ENCODE measurements around the gene PARD3.

The PARD3 gene

DNA sequence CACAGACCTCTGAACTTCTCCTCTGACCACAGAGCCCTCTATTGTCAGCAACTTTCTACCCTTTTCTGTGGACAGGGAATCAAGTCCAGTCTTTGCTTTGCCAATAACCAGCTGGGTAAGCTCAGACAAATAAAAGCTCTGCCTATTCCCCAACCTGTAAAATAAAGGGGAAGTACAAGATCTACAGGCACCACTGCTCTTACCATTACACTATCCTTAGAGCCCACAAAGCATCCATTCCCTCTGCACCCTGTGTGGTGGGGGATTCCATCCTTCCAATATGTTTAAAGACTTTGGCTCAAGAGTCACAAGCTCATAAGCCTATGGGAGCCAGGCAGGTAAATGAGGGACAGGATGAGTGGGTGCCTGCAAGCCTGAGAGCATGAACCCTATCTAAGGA, 88.2 kb downstream of the PARD3 start:
- Histone ChIP-seq H3K4me3 (ENCODE audit: low read depth in 1 of 2, low read length in 2 of 2) (no peak overlapping the region), H3K9me3 (ENCODE audit: control insufficient read depth in 1 of 2, low read length in 2 of 2) (no peaks in the 10 kb centered on the region), H3K36me3 (ENCODE audit: control insufficient read depth in 1 of 2, insufficient read depth in 2 of 2, low read length in 2 of 2) (no peaks in the 10 kb centered on the region), H3K4me1 (ENCODE audit: control insufficient read depth in 1 of 2, insufficient read depth in 2 of 2, low read length in 2 of 2) (peaks cover under 1 to 45% of the 10 kb centered on the region in 2 donors), H3K27ac (ENCODE audit: low read length) (no peak overlapping the region), H3K27me3 (ENCODE audit: low read depth, low read length) (no peaks in the 10 kb centered on the region)

DNA sequence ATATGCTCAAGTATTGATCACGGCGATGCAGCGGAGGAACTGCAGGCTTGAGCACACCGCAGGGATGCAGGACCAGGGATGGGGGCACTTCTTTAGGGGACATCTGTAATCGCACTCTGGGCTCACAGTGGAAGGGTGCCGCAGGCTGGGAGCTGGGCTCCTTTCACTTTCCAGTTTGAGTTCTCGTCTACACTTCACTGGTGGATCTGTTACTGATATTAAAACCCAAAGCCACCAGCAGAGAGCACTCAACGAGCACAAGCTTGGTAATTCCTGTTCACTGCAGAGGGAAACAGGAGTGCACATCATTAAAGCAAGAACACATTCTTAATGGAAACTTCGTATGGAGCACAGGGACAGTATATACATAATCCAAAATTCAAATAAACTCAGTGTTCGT, 91.3 kb downstream of the PARD3 start:
- Histone ChIP-seq H3K4me1 (ENCODE audit: control insufficient read depth in 1 of 2, insufficient read depth in 2 of 2, low read length in 2 of 2) (peaks cover 0 to 27% of the 10 kb centered on the region in 2 donors), H3K27me3 (ENCODE audit: low read depth, low read length) (no peaks in the 10 kb centered on the region), H3K36me3 (ENCODE audit: control insufficient read depth in 1 of 2, insufficient read depth in 2 of 2, low read length in 2 of 2) (no peaks in the 10 kb centered on the region), H3K9me3 (ENCODE audit: control insufficient read depth in 1 of 2, low read length in 2 of 2) (no peaks in the 10 kb centered on the region), H3K4me3 (ENCODE audit: low read depth in 1 of 2, low read length in 2 of 2) (no peak overlapping the region), H3K27ac (ENCODE audit: low read length) (no peak overlapping the region)

DNA sequence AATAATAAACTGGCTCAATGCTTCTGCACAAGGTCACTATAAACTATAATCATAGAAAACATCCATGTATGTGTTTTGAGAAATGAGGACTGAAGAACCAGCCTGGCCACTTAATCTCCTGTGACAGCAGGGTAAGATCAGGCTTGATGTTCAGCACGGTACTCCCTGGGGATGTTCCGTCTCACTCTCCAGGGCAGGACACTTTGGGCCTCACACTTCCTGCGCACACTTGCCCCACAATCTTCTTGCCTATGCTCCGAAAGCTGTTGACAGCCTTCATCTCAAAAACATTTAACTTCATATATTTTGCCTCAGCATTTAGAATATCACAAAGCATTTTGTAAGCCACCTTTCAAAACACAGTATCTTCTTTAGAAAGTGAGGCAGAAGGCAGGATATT, 92.7 kb downstream of the PARD3 start:
- Histone ChIP-seq H3K36me3 (ENCODE audit: control insufficient read depth in 1 of 2, insufficient read depth in 2 of 2, low read length in 2 of 2) (no peaks in the 10 kb centered on the region), H3K4me3 (ENCODE audit: low read depth in 1 of 2, low read length in 2 of 2) (no peak overlapping the region), H3K27me3 (ENCODE audit: low read depth, low read length) (no peaks in the 10 kb centered on the region), H3K27ac (ENCODE audit: low read length) (no peak overlapping the region), H3K4me1 (ENCODE audit: control insufficient read depth in 1 of 2, insufficient read depth in 2 of 2, low read length in 2 of 2) (peaks cover 0 to 20% of the 10 kb centered on the region in 2 donors), H3K9me3 (ENCODE audit: control insufficient read depth in 1 of 2, low read length in 2 of 2) (no peaks in the 10 kb centered on the region)

GRCh38 chr10:34721208-34721840, 93.8 kb downstream of the PARD3 start:
- Histone ChIP-seq H3K9me3 (ENCODE audit: control insufficient read depth in 1 of 2, low read length in 2 of 2) (no peaks in the 10 kb centered on the region), H3K4me1 (ENCODE audit: control insufficient read depth in 1 of 2, insufficient read depth in 2 of 2, low read length in 2 of 2) (peaks cover 0 to 14% of the 10 kb centered on the region in 2 donors), H3K4me3 (ENCODE audit: low read depth in 1 of 2, low read length in 2 of 2) (no peak overlapping the region), H3K27ac (ENCODE audit: low read length) (no peak overlapping the region), H3K27me3 (ENCODE audit: low read depth, low read length) (no peaks in the 10 kb centered on the region), H3K36me3 (ENCODE audit: control insufficient read depth in 1 of 2, insufficient read depth in 2 of 2, low read length in 2 of 2) (no peaks in the 10 kb centered on the region)

DNA sequence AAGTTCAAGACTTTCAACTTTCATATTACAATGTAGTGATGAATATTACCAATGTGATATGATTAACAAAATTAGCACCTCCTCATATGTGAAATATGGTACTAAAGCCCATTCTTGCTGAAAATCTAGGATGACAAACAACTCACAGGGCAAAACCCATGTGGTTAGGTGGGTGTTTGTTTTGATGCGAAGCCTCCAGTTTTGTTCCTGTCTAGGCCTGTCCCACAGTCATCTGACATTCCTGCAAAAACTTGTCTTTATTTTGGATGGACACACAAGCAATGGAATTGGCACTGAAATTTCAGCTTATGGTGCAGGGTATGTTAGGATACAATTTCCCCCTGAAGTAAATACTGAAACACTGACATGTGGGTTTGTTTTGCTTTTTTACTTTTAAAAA, 95.3 kb downstream of the PARD3 start:
- H3K4me1 ChIP-seq (ENCODE audit: control insufficient read depth in 1 of 2, insufficient read depth in 2 of 2, low read length in 2 of 2) = peaks cover 0 to 23% of the 10 kb centered on the region in 2 donors
- no peaks in the 10 kb centered on the region for H3K27me3 ChIP-seq (ENCODE audit: low read depth, low read length)
- H3K4me3 ChIP-seq (ENCODE audit: low read depth in 1 of 2, low read length in 2 of 2) = no peak overlapping the region
- no peaks in the 10 kb centered on the region for H3K36me3 ChIP-seq (ENCODE audit: control insufficient read depth in 1 of 2, insufficient read depth in 2 of 2, low read length in 2 of 2)
- H3K9me3 ChIP-seq (ENCODE audit: control insufficient read depth in 1 of 2, low read length in 2 of 2) = no peaks in the 10 kb centered on the region
- no peak overlapping the region for H3K27ac ChIP-seq (ENCODE audit: low read length)

GRCh38 chr10:34719328-34719727, 95.8 kb downstream of the PARD3 start:
- H3K27me3 ChIP-seq (ENCODE audit: low read depth, low read length) = no peaks in the 10 kb centered on the region
- H3K9me3 ChIP-seq (ENCODE audit: control insufficient read depth in 1 of 2, low read length in 2 of 2) = no peaks in the 10 kb centered on the region
- H3K4me3 ChIP-seq (ENCODE audit: low read depth in 1 of 2, low read length in 2 of 2) = no peak overlapping the region
- H3K27ac ChIP-seq (ENCODE audit: low read length) = no peak overlapping the region
- peaks cover under 1 to 19% of the 10 kb centered on the region in 2 donors for H3K4me1 ChIP-seq (ENCODE audit: control insufficient read depth in 1 of 2, insufficient read depth in 2 of 2, low read length in 2 of 2)
- H3K36me3 ChIP-seq (ENCODE audit: control insufficient read depth in 1 of 2, insufficient read depth in 2 of 2, low read length in 2 of 2) = no peaks in the 10 kb centered on the region

GRCh38 chr10:34717429-34717828, 97.7 kb downstream of the PARD3 start:
- Histone ChIP-seq H3K36me3 (ENCODE audit: control insufficient read depth in 1 of 2, insufficient read depth in 2 of 2, low read length in 2 of 2) (no peaks in the 10 kb centered on the region), H3K9me3 (ENCODE audit: control insufficient read depth in 1 of 2, low read length in 2 of 2) (no peaks in the 10 kb centered on the region), H3K4me3 (ENCODE audit: low read depth in 1 of 2, low read length in 2 of 2) (no peak overlapping the region), H3K4me1 (ENCODE audit: control insufficient read depth in 1 of 2, insufficient read depth in 2 of 2, low read length in 2 of 2) (peaks cover 5 to 21% of the 10 kb centered on the region in 2 donors), H3K27me3 (ENCODE audit: low read depth, low read length) (no peaks in the 10 kb centered on the region), H3K27ac (ENCODE audit: low read length) (no peak overlapping the region)

DNA sequence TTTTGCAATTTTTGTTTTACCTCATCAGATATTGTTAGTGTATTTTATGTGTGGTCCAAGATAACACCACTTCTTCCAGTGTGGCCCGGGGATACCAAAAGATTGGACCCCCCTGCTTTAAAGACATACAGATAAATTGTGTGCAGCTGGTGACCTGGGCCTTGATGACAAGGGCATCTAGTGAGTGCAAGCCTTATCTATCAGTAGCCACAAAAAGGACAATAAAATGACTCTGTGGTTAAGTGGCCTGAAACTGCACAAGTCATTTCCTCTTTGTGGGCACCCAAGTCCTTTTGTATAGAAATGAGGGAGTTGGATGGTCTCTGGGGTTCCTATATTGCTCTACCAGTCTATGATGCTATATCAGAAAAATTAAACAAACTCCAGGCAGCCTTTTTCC, 98.1 kb downstream of the PARD3 start:
- Histone ChIP-seq H3K27ac (ENCODE audit: low read length) (no peak overlapping the region), H3K4me3 (ENCODE audit: low read depth in 1 of 2, low read length in 2 of 2) (no peak overlapping the region), H3K4me1 (ENCODE audit: control insufficient read depth in 1 of 2, insufficient read depth in 2 of 2, low read length in 2 of 2) (peaks cover 5 to 25% of the 10 kb centered on the region in 2 donors), H3K27me3 (ENCODE audit: low read depth, low read length) (no peaks in the 10 kb centered on the region), H3K9me3 (ENCODE audit: control insufficient read depth in 1 of 2, low read length in 2 of 2) (no peaks in the 10 kb centered on the region), H3K36me3 (ENCODE audit: control insufficient read depth in 1 of 2, insufficient read depth in 2 of 2, low read length in 2 of 2) (no peaks in the 10 kb centered on the region)

GRCh38 chr10:34716234-34716633, 98.9 kb downstream of the PARD3 start:
- Histone ChIP-seq H3K4me1 (ENCODE audit: control insufficient read depth in 1 of 2, insufficient read depth in 2 of 2, low read length in 2 of 2) (peaks cover 5 to 32% of the 10 kb centered on the region in 2 donors), H3K4me3 (ENCODE audit: low read depth in 1 of 2, low read length in 2 of 2) (no peak overlapping the region), H3K36me3 (ENCODE audit: control insufficient read depth in 1 of 2, insufficient read depth in 2 of 2, low read length in 2 of 2) (no peaks in the 10 kb centered on the region)

DNA sequence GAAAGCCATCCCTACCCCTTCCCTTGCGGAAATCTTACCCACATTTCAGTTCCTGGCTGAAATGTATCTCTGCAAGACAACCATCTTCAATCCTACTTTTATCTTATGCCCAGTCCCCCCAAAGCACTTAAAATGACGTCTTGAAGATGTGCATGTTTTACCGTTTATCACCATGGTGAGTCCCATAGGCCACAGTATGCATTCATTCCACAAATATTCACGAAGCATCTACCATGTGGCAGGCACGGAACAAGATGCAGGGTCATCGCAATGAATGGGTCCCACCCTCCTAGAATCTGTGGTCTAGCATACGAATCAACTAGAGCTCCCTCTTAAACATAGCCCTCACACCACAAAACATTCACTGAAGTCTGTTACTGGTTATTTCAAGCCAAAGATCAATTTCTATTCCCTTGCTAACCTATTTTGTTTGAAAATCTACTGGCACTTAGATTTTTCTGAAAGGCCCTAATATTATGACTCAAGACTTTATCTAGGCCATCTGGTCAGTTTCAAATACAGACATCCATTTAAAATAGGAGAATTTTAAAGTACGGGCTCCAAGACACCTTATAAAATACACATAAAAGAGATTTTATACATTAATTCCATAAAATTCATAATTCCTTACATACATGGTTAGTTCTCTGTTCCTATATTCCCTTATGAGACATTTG, 99.4 kb downstream of the PARD3 start:
- Histone ChIP-seq H3K27me3 (ENCODE audit: low read depth, low read length) (no peaks in the 10 kb centered on the region), H3K9me3 (ENCODE audit: control insufficient read depth in 1 of 2, low read length in 2 of 2) (no peaks in the 10 kb centered on the region), H3K4me3 (ENCODE audit: low read depth in 1 of 2, low read length in 2 of 2) (no peak overlapping the region), H3K36me3 (ENCODE audit: control insufficient read depth in 1 of 2, insufficient read depth in 2 of 2, low read length in 2 of 2) (no peaks in the 10 kb centered on the region), H3K27ac (ENCODE audit: low read length) (no peak overlapping the region), H3K4me1 (ENCODE audit: control insufficient read depth in 1 of 2, insufficient read depth in 2 of 2, low read length in 2 of 2) (peaks cover 5 to 38% of the 10 kb centered on the region in 2 donors)

More at GRCh38 chr10:34716234-34716633, 98.9 kb downstream of the PARD3 start:
- Histone ChIP-seq H3K27me3 (ENCODE audit: low read depth, low read length) (no peaks in the 10 kb centered on the region), H3K9me3 (ENCODE audit: control insufficient read depth in 1 of 2, low read length in 2 of 2) (no peaks in the 10 kb centered on the region), H3K27ac (ENCODE audit: low read length) (no peak overlapping the region)

GRCh38 chr10:34713875-34714274, 101.2 kb downstream of the PARD3 start:
- no peaks in the 10 kb centered on the region for H3K9me3 ChIP-seq (ENCODE audit: control insufficient read depth in 1 of 2, low read length in 2 of 2)
- no peaks in the 10 kb centered on the region for H3K36me3 ChIP-seq (ENCODE audit: control insufficient read depth in 1 of 2, insufficient read depth in 2 of 2, low read length in 2 of 2)
- H3K4me1 ChIP-seq (ENCODE audit: control insufficient read depth in 1 of 2, insufficient read depth in 2 of 2, low read length in 2 of 2) = peaks cover 5 to 41% of the 10 kb centered on the region in 2 donors
- no peak overlapping the region for H3K4me3 ChIP-seq (ENCODE audit: low read depth in 1 of 2, low read length in 2 of 2)
- H3K27me3 ChIP-seq (ENCODE audit: low read depth, low read length) = no peaks in the 10 kb centered on the region
- no peak overlapping the region for H3K27ac ChIP-seq (ENCODE audit: low read length)

DNA sequence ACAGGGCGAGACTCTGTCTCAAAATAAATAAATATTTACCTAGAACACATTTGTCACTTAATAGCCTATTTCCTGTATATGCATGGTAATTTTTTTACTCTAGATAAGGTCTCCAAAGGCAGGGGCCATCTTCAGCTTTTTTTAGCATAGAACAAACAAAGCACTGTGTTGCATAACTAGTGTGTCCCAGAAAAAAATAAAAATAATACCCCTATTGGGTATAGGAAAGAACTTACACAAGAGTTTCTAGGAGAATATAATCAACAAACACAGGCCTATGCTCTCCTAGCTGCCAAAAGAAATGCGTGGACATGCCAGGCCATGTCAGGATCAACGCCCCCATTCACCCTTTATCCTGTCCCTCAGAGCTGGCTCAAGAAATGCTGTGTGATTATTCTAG, 103.6 kb downstream of the PARD3 start:
- Histone ChIP-seq H3K4me3 (ENCODE audit: low read depth in 1 of 2, low read length in 2 of 2) (no peak overlapping the region), H3K9me3 (ENCODE audit: control insufficient read depth in 1 of 2, low read length in 2 of 2) (no peaks in the 10 kb centered on the region)

More for the DNA sequence above, 103.6 kb downstream of the PARD3 start:
- H3K4me1 ChIP-seq (ENCODE audit: control insufficient read depth in 1 of 2, insufficient read depth in 2 of 2, low read length in 2 of 2) = peaks cover 5 to 50% of the 10 kb centered on the region in 2 donors
- H3K27ac ChIP-seq (ENCODE audit: low read length) = no peak overlapping the region
- no peaks in the 10 kb centered on the region for H3K36me3 ChIP-seq (ENCODE audit: control insufficient read depth in 1 of 2, insufficient read depth in 2 of 2, low read length in 2 of 2)
- no peaks in the 10 kb centered on the region for H3K27me3 ChIP-seq (ENCODE audit: low read depth, low read length)

Data from muscle layer of duodenum (tissue), 2 donors.